NCI-H1105 treated with DMSO at 0.1 percent for 48 hours (cell line): ENCODE measurements around the gene S100P.
"Not testable (repeated sequence)": the region's sequence is repeated elsewhere in the genome, so short reads cannot be mapped to it uniquely, and the experiment has no call there.

Source experiments
- DNase-seq: peaks from one replicate; lab custom pipeline; 2025; lab: John Stamatoyannopoulos, UW

Gene S100P

DNA sequence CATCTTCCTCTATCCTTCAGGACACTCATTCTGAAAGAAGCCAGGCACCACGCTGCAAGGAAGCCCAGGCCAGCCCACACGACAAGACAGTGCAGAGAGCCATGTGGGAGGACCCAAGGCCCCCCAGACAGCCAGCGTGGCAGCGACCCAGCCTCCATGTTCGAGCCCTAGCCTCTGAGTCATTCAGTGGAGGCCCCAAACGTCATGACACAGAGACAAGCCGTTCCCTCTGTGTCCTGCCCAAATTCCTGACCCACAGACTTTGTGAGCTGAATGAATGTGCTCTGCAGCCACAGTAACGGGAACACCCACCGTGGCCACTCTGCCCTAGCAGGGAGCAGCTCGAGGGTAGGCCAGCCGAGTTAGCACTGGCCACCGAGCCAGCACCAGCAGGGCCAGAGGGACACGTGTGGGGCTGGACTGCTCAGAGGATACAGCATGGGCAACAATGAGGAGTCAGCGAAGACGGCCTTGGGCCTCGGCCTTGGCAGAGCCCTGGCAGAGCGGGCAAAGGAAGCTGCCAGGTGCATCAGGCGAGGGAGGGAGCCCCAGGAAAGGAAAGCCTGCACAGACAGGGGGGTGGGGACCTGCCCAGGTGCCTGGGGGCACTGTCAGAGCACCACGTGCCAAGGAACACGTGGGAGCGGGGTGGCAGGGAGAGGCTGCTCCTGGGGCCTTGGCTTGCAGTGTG lies 30.9 kb downstream of the S100P start:
- no peak for DNase-seq

DNA sequence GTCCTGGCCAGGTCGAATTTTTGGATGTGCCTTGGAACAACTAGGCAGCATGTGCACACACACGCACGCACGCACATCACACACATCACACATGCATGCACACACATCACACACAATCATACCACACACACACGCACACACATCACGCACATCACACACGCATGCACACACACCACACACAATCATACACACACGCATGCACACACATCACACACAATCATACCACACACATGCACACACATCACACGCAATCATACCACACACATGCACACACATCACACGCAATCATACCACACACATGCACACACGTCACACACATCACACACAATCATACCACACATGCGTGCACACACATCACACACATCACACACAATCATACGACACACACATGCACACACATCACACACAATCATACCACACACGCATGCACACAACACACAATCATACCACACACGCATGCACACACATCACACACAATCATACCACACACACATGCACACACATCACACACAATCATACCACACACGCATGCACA lies 31.8 kb downstream of the S100P start:
- DNase-seq = not testable (repeated sequence)

DNA sequence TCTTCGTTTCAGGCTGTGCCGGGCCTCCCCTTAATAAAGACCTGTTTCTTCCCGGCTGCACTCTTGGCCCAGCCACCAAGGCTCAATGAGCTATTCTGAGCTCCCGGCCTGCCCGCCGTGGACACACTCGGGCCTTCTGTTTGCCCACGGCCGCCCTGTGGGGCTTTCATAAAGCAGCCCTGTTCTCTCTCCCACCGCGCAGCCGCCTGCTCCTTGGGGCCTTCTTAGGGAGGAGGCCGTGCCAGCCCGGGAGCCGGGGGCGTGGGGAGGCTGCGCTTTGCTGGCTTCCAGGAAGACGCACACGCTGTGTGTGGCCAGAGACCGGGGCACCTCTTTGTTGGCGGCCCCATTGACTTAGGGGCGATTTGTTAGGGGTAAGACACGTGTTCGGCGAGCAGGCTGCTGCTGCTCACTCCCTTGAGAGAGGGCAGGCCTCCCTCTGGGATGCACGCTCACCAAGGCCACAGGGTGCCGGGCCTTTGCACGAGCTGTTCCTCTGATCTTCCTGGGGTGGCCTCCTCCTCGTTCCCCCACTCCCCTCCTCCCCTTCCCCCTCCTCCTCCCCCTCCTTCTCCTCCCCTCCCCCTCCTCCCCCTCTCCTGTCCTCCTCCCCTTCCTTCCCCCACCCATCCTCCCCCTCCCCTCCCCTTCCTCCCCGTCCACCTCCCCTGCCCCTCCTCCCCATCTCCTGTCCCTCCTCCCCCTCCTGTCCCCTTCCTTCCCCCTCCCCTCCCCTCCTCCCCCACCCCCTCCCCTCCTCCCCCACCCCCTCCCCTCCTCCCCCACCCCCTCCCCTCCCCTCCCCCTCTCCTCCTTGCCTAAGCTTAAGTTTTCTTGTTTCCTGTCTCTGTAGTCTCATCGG lies 33.6 kb downstream of the S100P start:
- DNase-seq = no peak

DNA sequence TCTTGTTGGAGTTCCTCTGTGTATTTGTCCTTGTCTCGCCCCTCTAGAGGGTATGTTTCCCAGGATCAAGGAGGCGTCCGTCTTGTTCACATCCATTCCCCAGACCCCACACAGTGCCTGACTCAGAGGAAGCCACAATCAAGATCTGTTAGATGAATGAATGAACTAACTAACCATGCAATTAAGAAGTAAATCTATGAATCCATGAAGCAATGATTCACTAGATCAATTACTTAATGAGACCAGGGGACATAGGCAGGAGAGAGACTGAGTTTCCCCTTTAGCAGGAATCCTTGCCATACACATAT lies 34.2 kb downstream of the S100P start:
- DNase-seq = no peak

DNA sequence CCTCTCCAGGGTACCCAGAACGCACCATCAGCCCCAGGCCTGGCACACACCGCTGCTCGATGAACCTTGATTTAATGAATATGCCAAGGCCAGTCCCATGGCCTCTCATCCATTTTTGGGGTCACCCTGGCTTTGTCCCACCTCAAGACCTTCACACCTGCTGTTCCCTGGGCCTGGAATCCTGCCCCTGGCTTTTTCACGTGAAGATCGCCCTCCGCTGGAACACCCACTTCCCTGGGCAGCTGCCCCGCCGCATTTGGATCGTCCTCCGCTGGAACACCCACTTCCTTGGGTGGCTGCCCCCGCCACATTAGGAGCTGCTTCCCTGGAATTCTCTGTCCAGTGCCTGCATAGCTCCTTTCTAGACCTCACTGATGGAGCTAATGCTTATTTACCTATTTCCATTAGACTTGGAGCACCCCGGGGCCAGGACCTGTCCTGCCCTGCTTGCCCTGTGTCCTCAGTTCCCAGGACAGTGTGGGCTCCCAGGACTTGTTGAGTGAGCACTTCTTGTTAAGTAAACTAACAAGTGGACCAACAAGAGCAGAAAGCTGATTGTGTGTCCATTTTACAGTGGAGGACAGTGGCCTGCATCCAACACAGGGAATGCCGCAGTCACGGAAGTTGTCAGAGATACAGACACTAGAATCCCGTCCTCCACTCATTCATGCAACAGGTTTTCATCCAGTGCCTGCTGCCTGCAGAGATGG lies 34.8 kb downstream of the S100P start:
- DNase-seq = no peak

DNA sequence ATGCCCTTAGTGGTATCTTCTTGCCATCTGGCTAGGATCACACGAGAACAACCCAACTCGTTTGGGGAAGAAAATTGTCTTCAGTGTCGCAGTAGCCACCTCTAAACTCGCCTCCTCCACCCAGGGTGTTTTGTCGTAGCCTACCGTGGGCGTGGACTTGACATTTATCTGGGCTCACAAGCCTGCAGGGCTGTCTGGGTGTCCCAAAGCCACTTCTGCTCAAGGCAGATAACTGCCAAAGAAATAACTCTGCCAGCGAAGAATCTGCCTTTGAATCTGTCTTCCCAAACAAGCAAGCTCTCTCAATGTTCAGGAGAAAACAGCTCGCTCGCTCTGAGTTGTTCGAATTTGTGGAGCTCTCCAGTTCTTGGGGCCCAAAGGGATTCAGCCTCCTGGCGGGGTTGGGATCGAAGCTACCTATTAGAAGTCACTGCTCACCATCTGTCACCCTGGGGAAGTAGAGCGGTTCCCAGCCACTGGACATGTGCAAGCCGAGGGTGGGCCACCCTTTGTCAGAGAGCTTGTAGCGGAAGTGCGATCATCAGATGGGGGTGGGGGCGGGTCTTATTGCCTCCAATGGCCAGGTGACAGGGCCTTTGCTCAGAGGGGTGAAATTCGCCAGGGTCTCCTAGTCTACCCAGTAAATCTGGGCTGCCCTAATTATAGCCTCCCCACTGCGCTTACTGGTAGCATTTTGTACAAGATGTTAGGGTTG lies 37.1 kb downstream of the S100P start:
- DNase-seq = no peak

DNA sequence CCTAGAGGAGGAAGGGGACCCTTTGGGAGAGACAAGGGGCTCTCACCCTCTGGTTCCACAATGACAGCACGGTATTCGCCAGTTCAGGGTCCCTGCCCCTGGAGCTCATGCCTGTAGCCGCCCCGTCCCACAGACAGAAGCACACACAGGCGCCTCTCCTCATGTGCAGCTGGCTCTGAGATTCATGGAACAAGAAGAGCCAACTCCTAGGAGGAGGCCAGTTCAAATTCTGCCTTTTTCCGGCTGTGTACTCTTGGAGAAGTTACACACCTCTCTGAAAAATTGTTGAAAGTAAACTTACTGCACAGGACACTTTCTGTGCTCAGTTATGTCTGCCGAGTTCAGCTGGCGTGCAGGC lies 37.6 kb downstream of the S100P start:
- no peak for DNase-seq

DNA sequence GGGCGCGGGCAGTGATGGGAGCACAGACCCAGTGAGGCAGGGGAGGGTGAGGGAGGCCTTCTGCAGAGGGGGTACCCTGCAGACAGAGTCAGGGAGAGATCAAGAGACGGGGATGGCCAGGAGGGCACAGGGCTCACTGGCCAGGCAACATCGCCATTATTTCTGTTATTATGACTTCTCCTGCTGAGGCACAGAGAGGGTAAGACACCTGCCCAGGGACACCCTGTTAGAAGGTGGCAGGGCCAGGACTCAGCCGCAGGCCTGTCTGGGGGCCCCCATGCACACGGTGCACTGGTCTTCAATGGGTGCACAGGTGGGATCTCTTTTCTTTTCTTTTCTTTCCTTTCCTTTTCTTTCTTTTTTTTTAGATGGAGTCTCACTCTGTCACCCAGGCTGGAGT lies 38.1 kb downstream of the S100P start:
- DNase-seq = no peak

DNA sequence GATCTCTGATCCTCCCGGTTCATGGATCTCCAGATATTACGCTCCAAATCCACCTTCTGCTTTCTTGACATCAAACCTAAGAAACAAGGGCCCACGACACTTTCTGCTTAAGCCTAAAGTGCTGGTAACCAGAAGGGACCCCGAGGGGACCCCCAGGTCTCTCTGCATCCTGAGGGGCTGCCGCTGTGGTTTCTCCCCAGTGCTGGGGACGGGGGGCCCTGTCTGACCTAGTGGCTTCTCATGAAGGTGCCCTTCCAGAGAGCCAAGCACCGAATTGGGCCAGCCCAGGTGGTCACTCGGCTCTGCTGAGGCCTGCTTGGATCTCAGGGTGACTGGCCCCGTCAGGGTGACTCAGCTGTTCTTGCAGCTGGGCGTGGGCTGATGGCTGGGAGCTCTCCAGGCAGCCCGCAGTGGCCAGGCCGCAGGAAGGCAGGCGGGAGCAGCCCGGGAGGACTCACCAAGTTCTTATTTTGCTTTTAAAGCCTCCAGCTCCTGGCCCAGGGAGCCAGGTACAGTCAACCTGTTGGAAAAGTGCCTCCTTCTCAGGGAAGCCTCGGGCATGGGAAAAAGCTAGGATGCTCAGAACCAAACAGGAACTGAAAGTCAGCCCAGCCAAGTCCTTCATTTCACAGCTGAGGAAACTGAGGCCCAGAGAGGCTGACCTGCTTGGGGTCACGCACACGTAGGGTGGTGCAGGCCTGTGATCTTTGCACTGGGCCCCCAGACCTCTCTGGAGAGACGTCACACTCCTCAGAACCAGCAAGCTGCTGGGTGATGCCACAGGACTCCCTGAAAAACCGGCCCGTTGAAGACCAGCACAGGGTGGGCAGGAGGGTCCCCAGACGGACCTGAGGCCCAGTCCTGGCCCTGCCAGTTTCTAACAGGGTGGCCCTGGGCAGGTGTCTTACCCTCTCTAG lies 39.0 kb downstream of the S100P start:
- no peak for DNase-seq

DNA sequence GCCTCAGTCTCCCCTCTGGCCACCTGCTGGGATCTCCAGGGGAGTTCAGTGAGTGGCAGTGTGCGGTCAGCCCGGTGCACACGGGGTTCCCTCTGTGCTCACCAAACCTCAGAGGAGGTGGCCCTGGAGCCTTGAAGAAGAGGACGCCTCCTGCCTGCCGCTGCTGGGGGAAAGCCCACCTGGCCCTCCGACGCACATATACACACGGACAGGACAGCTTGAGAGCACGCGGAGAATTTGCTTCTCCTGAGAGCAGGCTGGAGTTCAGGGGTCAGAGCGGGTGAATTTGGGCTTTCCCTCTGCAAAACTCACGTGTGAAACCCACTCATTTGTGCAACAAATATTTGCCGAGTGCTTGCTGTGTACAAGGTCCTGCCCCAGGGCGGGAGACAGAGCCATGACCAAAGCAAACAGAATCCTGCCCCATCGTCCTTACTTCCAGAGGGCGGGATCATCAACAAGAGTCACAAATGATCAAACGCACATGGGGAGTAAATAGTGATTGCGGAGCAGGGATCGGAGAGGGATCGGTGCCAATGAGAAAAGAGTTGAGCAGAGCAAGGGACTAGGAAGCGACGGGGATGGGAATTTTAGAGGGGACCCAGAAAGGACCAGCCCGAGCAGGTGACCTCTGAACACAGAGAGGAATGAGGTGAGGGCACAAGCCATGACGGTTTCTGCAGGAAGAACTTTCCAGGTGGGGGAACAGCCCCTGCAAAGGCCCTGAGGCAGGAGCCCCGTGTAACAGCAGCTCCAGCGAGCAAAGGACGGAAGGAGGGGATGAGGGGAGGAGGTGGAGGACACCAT lies 39.9 kb downstream of the S100P start:
- no peak for DNase-seq

DNA sequence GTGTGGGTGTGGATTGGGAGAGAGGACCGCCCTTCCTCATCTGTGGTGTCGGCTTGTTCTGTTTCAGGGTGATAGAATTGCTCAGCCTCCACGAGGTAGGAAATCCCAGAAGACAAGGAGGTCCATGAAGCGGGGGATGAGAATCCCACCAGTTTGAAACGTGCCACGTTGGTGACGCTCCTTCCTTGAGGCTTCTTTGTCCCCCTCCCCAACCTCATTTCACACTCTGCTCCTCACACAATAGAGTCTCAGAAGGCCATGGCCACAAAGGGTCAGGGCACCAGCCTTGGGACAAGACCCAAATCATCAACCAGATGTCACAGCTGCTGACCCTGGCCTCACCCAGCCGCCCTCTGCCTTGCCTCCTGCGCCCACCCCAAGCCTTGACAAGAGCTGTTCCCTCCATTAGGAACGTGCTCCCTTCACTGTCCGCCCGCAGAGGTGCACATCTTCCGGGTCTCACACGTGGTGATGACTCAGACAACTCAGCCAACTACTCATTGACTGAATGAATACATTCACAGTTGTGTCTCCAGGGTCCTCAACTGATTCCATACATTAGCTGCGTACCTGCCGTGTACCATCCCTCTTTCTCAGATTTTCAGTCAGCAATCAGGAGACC lies 40.6 kb downstream of the S100P start:
- no peak for DNase-seq

DNA sequence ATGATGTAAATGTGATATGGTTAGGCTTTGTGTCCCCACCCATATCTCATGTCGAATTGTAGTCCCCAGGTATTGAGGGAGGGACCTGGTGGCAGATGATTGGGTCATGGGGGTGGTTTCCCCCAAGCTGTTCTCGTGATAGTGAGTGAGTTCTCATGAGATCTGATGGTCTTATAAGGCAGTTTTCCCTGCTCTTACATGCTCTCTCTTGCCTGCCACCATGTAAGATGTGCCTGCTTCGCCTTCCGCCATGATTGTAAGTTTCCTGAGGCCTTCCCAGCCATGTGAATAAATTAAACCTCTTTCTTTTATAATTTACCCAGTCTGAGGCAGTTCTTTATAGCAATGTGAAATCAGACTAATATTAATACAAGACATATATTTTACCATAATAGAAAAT lies 46.2 kb downstream of the S100P start:
- no peak for DNase-seq

DNA sequence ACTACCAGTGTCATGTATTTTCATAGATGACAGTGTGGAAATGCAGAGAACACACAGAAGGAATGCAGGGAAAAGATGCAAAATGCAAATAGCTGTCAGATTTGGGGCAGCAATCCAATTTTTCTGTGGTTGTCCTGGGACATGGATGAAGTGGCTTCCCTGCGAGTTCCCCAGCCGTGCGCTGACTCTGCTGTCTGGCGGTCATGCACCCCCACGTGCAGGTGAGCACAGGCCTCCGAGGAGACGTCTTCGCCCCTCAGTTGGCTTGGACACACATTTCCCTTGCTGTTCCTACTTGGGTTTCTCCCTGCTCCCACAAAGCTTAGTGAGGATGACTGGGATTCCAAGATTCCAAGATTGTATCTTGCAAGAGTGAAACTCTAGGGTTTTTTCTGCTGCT lies 46.7 kb downstream of the S100P start:
- DNase-seq = no peak

DNA sequence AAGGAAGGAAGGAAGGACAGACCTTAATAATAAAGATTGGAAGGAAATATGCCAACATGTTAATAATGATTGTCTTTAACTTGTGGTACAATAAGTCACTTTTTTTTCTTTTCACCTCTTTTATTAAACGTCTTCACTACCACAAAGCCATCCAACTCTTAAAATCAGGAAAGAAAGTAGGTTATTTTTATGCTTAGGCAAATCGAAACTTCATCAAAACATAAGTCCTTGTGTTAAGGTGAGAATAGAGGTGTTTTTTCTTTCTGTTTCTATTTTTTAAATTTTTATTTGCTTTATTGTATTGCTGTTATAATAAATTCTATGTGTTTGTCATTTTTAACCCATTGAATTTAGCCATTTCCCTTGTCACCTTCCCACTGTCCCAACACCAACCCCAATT lies 48.8 kb downstream of the S100P start:
- no peak for DNase-seq

DNA sequence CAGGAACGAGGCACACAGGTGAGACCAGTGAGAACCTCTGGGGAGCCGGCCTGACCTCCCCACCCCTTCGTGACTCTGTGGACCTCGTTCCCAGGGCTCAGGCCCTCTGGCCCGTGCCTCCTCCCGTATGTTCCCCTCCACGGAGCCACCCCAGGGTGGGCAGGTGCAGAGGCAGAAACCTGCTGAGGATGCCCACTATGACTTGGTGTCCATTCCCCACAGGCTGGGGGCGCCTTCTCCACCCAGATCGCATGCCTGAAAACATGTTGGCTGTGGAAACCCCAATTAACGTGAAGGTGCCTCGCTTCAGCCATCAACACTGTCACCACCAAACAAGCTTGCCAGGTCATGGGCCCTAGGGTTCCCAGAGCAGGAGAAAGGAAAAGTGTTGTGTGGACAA lies 49.3 kb downstream of the S100P start:
- DNase-seq = no peak
